Measurements from ENCODE around the gene LHFPL6. TPM values are rescaled to one million over a fixed set of nuclear protein-coding genes. Genes with fewer than 3 reads are reported as not detected.

Gene LHFPL6
- total and polyA plus RNA-seq, 10 of the 15 experiments (the other 5 are each of a cell fraction or from before 2014, with no cell fraction given), result 0.11 to 4.6 (median 0.41) TPM

DNA sequence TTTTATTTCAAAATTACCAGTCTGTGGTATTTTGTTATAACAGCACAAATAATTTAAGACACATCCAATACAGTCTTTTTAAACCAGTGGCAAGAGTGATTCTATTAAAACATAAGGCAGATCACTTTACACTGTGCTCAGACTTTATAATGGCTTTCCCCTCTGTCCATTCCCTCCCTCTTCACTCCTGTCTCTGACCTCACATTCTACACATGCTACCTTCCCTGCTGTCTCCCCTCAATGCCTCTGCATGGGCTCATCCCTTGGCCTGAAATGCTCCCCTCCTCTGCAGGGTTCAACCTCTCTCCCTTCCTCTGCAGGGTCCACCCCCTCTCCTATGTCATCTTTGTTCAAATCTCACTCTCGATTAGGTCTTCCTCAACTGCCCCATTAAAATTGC, 170.8 kb downstream of the LHFPL6 start:
- SMC1A ChIA-PET (ENCODE audit: uncharacterized antibody, unreplicated experiment), result interaction anchor here (0.6 kb wide), 1 partner anchor 190 kb away, joined by 3 read pairs; no protein-coding TSS in a partner anchor
- RAD21 ChIA-PET (ENCODE audit: unreplicated experiment), result no interaction called here
- no peak for FAIRE-seq

DNA sequence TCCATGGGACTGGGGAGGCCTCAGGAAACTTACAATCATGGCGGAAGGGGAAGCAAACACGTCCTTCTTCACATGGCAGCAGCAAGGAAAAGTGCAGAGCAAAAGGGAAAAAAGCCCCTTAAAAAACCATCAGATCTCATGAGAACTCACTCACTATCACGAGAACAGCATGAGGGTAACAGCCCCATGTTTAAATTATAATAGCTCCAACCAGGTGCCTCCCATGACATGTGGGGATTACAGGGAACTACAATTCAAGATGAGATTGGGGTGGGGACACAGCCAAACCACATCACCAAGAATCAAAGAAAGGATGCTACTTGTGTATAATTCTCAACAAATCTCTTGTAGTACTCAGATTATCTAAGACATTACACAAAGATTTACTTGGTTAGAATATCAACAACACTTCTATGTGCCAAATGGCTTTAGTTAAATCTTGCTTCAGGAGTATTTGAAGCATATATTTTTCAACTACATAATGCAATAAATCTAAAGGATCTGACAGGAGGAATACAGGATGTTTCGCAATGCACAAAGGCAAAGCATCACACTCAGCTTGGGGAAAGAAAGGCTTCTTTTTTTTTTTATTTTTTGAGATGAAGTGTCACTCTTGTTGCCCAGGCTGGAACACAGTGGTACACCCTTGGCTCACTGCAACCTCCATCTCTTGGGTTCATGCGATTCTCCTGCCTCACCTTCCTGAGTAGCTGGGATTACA, 180.0 kb downstream of the LHFPL6 start:
- in situ Hi-C loops (cut with MboI), result no loop called here
- Histone ChIP-seq H3K79me2 (ENCODE audit: control insufficient read depth, insufficient read depth, low read length) (no peaks in the 10 kb centered on the region), H3K36me3 (ENCODE audit: control insufficient read depth in 2 of 2, insufficient read depth in 2 of 2, low read length in 1 of 2) (no peaks in the 10 kb centered on the region), H3K4me1 (ENCODE audit: control insufficient read depth, insufficient read depth, low read length) (no peaks in the 10 kb centered on the region), H3K27ac (ENCODE audit: control insufficient read depth, insufficient read depth) (no peak overlapping the region), H2AFZ (ENCODE audit: control insufficient read depth, low read depth, low read length) (no peak overlapping the region), H3K9ac (ENCODE audit: control insufficient read depth, insufficient read depth, low read length) (no peak overlapping the region), H3K9me3 (replicated peaks; ENCODE audit: control insufficient read depth, insufficient read depth, low read length) (no peaks in the 10 kb centered on the region; the same call in 2 of the 3 replicates), H3K4me3 (no peak overlapping the region), H4K20me1 (ENCODE audit: control insufficient read depth, insufficient read depth) (no peaks in the 10 kb centered on the region), H3K4me2 (ENCODE audit: control insufficient read depth, insufficient read depth) (no peak overlapping the region), H3K27me3 (replicated peaks in 1 of 2; ENCODE audit: control insufficient read depth in 2 of 2, insufficient read depth in 2 of 2, low read length in 1 of 2) (no peaks in the 10 kb centered on the region)
- FAIRE-seq, result no peak
- ATAC-seq, result no peak
- intact Hi-C loops (cut with micrococcal nuclease; ENCODE audit: unreplicated experiment), result no loop called here
- SMC1A ChIA-PET (ENCODE audit: uncharacterized antibody, unreplicated experiment), result interaction anchor here (2.9 kb wide), 1 partner anchor 189 kb away, joined by 10 read pairs; no protein-coding TSS in a partner anchor
- RAD21 ChIA-PET (ENCODE audit: unreplicated experiment), result no interaction called here
- no peak for DNase-seq (ENCODE audit: low read depth, low spot score)
- CTCF ChIA-PET, result interaction anchor here (1.7 kb wide), 1 partner anchor 20 kb away, joined by 4 read pairs; no protein-coding TSS in a partner anchor
- WGBS (ENCODE audit: insufficient coverage, insufficient replicate concordance, low lambda C conversion rate, missing lambda C conversion rate), result 46% methylated on average over 5 of the region's 5 CpGs
- BruUV-seq (replicated peaks), result no TSS peak
- POLR2A ChIA-PET, result interaction anchor here (0.8 kb wide), 1 partner anchor 18 kb away, joined by 3 read pairs; no protein-coding TSS in a partner anchor
- TF ChIP-seq TCF7 (IDR thresholded peaks at IDR 0.05; ENCODE audit: borderline replicate concordance) (no peak), FOXK2 (IDR thresholded peaks at IDR 0.05) (no peak), CHD4 (IDR thresholded peaks at IDR 0.05) (no peak), ZSCAN29 (IDR thresholded peaks at IDR 0.05) (no peak), TCF12 (IDR thresholded peaks at IDR 0.05; ENCODE audit: low read depth, low read length) (no peak), EZH2 (IDR thresholded peaks at IDR 0.05; ENCODE audit: borderline replicate concordance, control insufficient read depth, low read depth, low read length) (no peak)

More for the DNA sequence above, 170.8 kb downstream of the LHFPL6 start:
- H3K36me3 ChIP-seq (ENCODE audit: control insufficient read depth in 2 of 2, insufficient read depth in 2 of 2, low read length in 1 of 2), result no peaks in the 10 kb centered on the region
- ChIA-PET CTCF (no interaction called here), POLR2A (no interaction called here)
- no peak for ATAC-seq
- H3K4me1 ChIP-seq (ENCODE audit: control insufficient read depth, insufficient read depth, low read length), result no peaks in the 10 kb centered on the region
- WGBS (ENCODE audit: insufficient coverage, insufficient replicate concordance, low lambda C conversion rate, missing lambda C conversion rate), result 47% methylated on average over 1 of the region's 1 CpG
- DNase-seq (ENCODE audit: low read depth, low spot score), result no peak
- H3K79me2 ChIP-seq (ENCODE audit: control insufficient read depth, insufficient read depth, low read length), result no peaks in the 10 kb centered on the region
- no peak overlapping the region for H3K27ac ChIP-seq (ENCODE audit: control insufficient read depth, insufficient read depth)
- in situ Hi-C loops (cut with MboI) (no loop called here), intact Hi-C loops (cut with micrococcal nuclease; ENCODE audit: unreplicated experiment) (no loop called here)
- no peaks in the 10 kb centered on the region; the same call in 2 of the 3 replicates for H3K9me3 ChIP-seq (replicated peaks; ENCODE audit: control insufficient read depth, insufficient read depth, low read length)
- H3K27me3 ChIP-seq (replicated peaks in 1 of 2; ENCODE audit: control insufficient read depth in 2 of 2, insufficient read depth in 2 of 2, low read length in 1 of 2), result no peaks in the 10 kb centered on the region
- no peak overlapping the region for H3K9ac ChIP-seq (ENCODE audit: control insufficient read depth, insufficient read depth, low read length)
- no peak overlapping the region for H3K4me3 ChIP-seq
- no peaks in the 10 kb centered on the region for H4K20me1 ChIP-seq (ENCODE audit: control insufficient read depth, insufficient read depth)
- TF ChIP-seq ZNF384 (IDR thresholded peaks at IDR 0.05; ENCODE audit: borderline replicate concordance, low read depth, low read length), result no peak
- no TSS peak for BruUV-seq (replicated peaks)
- H2AFZ ChIP-seq (ENCODE audit: control insufficient read depth, low read depth, low read length), result no peak overlapping the region
- H3K4me2 ChIP-seq (ENCODE audit: control insufficient read depth, insufficient read depth), result no peak overlapping the region
